CD4-positive, alpha-beta T cell treated with Interleukin-10 for 1 hour (primary cell): ENCODE measurements around the gene FUBP3.

Experiments used
- DNase-seq: peaks from one replicate; pipeline ENCODE4 v3.0.0-alpha.2; 2020

Gene FUBP3

DNA sequence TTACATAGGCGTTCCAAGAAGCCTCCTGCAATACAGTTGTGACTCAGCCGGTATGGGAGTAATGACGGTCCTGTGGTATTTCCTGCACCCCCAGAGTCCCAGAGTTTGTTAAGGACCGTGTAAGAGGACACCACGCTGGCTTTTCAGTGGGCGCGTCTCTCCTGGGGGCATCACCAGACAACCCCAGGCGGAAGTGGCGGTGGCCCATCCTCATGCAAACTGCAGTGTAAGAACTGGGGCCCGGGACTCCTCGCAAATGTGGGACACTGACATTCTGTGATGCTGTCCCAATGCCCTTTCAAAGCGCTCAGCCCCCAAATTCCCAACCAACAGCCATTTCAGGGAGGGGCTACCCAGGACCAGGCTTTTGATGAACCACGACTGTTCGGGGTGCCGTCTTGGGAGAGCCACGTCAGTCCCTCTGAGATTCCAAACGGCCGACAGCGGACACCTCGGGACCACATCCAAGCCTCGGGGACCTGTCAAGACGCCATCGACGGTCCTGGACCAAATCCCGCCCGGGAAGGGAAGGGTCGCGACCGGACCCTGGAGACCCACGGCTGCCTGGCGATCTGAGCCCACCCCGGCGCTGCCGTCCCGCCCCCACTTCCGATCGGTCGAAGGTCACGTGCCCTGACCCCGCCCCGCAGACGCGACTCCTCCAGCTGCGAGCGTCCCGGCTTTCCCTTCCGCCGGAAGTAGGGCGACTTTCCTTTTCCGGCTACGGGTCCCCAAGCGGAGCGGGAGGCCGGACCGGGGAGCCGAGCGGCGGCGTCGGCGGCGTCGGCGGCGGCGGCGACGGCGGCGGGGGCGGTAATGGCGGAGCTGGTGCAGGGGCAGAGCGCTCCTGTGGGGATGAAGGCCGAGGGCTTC is at the start of gene FUBP3:
Gene FUBP3 (plus strand): TSS at position 713 of the 873 bp plus-strand sequence. CDS start 104 bp downstream, at position 817.
- peak; percentile 89 for DNase-seq

DNA sequence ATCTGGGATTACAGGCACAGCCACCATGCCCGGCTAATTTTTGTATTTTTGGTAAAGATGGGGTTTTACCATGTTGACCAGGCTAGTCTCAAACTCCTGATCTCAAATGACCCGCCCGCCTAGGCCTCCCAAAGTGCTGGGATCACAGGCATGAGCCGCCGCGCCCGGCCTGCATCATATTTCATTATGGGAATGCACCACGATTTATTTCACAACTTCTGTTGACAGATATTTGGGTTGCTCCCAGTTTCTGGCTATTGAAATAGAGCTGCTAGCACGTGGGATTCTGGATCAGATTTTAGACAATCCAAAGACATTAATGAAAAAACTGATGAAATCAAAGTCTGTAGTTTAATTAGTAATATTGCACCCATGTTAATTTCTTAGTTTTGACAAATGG is 48.4 kb upstream of the FUBP3 start:
- no peak for DNase-seq

- DNase-seq: no peak
Observed at GRCh38 chr9:130531670-130532069, 47.7 kb upstream of the FUBP3 start.

DNA sequence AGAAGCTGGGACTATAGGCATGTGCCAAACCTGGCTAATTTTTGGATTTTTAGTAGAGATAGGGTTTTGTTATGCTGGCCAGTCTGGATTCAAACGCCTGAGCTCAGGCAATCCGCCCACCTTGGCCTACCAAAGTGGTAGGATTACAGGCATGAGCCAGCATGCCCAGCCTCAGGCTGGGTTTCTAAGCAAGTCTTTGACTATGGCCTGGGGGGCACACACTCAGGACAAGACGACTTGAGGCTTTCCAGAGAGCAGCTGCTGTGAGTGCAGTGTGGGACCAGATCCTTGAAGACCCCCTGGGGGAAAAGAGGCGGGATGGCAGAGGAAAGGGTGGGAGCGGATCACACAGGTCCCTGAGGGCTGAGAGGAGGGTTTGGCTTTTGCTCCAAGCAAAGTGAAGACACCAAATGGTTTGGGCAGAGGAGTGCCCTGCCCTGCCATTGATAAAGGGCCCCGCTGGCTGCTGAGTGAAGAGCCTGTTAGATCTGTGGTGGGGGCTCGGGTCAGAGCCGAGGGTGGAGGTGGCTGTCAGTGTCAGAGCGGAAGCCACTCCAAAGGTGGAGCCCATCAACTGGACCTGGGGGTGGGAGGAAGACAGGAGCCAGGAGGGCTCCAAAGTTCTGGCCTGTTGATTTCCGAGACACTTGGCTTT is 46.8 kb upstream of the FUBP3 start:
- DNase-seq: no peak

- DNase-seq: no peak
Observed at GRCh38 chr9:130535818-130536521, 43.4 kb upstream of the FUBP3 start.

GRCh38 chr9:130536701-130537107 is 42.7 kb upstream of the FUBP3 start:
- DNase-seq: no peak

DNA sequence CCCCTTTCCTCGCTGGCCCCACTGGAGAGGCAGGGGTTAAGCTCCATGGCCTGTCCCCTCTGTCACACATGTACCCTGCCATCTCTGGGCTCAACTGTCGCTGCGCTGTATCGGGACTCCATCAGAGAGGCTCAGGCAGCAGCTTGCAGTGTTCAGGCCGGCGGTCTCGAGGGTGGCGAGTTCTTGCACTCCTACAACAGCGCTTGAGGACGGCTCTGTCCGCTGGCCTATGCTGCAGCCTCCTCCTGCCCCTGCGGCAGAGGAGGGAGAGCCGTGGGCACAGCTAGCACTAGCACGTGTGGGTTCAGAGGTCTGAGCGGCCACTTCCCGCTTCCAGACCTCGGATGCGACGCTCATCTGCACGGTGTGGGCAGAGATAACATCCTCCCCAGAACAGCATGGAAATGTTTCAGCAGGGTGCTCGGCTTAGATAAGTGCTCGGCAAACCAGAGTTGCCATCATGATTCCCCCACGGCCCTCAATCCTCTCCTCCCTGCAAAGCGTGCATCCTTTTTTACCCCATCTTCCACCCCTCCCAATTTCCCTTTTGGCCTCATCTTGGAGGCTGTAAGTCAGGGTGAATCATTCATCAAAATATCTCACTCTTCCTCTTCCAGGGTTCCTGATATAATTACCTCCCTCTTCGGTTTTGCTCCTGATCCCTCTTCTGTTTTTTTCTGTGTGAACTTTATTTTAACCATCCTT is 41.9 kb upstream of the FUBP3 start:
- no peak for DNase-seq

DNA sequence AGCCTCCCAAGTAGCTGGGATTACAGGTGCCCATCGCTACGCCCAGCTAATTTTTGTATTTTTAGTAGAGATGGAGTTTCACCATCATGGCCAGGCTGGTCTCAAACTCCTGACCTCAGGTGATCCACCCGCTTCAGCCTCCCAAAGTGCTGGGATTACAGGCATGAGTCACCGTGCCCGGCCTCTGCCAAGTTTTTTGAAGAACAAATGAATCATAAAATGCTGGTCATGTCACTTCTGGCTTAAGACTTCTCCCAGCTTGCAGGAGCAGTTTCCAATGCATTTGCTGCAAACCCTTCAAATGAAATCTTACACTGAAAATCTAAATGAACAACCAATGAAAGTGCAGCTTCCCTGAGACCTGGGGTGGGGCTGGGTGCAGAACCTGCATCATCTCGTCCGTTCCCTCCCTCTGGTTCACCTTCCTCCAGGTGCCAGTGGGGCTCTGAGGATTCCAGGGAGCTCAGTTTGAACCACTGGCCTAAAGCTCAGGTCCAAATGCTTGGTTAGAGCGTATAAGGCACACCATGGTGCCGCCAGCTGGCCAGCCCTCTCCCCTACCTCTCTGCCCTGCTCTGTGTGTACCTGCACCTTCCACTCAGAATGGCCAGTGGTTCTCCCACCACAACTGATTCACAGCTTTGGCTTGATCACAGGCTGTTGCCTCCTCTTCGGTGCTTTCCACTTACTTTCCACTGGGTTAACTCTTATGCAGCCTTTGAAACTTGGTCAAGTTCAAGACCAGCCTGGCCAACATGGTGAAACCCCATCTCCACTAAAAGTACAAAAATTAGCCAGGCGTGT is 39.8 kb upstream of the FUBP3 start:
- no peak for DNase-seq

DNA sequence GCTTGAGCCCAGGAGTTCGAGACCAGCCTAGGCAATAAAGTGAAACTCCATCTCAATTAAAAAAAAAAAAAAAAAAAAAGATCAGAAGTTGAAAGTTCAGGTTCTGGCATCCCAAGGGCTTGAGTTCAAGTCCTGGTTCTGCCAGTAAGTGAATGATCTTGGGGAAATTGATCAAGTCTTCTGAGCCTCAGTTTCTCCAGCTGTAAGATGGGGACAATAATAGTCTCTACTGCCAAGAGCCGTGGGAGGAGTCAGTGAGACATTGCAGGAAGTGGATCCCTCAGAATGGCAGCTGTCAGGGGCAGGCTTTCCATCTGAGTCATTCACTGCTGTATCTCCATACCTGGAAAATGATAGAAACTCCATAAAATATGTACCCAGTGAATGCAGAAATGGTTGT is 37.8 kb upstream of the FUBP3 start:
- DNase-seq: no peak

GRCh38 chr9:130542038-130542437 is 37.3 kb upstream of the FUBP3 start:
- no peak for DNase-seq

GRCh38 chr9:130542457-130543228 is 36.7 kb upstream of the FUBP3 start:
- no peak for DNase-seq

GRCh38 chr9:130543368-130543767 is 36.0 kb upstream of the FUBP3 start:
- no peak for DNase-seq

DNA sequence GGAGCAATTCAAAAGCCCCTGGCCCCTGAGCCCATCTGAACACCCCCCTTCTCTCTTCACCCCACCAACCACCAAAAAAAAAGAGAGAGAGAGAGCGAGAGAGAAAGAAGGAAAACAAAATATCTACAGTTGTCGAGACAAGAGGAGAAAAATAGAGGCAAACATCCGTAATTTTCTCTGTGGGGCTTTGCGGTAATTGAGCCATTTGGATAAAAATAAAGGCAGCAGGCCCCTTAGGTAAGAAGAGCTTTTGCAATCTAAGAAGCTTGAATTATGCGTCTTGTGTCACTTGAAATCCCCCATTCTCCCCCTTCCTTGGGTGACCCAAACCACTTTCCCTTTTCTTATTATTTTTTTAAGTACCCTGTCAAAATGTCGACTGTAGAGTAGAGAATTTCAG is 35.5 kb upstream of the FUBP3 start:
- DNase-seq: no peak

- DNase-seq: no peak
Observed at GRCh38 chr9:130544364-130544763, 35.0 kb upstream of the FUBP3 start.

DNA sequence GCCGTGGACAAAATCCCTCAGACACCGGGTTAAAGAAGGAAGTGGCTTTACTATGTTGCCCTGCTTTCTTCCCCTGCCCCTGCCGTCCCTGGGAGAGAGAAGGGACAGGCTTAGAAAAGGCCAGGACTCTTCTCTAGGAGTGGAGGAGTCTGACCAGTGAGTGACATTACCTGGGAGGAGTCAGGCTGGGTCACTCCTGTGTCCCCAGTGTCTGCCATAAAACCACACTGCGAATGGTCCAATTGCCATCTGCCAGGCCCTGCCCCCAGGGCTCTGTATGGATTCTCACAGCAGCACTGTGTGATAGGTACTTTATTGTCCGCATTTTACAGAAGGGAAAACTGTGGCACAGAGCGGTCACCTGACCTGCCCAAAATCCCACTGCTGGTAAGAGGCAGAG is 31.3 kb upstream of the FUBP3 start:
- no peak for DNase-seq

DNA sequence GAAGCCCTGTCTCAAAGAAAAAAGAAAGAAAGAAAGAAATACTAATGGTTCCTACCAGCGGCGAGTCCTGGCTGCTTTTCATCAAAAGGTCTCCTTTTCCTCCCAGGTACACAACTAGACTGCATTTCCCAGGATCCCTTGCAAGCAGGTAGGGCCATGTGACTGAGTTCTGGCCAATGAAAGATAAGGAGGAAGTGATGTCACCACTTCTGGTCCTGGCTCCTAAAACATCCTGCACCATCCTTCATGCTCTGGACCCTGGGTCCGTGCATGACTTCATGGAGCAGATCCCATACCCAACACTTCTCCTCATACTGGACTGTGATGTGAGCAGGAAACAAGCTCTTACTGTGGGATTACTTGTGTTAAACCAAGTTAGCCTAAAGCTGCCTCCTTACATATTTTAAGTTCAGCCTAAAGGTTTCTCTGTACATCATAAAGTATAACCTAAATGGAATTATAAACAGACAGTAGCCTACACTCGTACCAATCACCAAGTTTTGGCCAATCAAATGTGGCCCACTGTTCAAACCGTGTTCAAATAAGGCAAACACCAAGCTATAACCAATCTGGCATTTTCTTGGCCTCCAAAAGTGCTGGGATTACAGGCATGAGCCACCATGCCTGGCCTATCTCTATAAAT is 30.2 kb upstream of the FUBP3 start:
- DNase-seq: no peak

DNA sequence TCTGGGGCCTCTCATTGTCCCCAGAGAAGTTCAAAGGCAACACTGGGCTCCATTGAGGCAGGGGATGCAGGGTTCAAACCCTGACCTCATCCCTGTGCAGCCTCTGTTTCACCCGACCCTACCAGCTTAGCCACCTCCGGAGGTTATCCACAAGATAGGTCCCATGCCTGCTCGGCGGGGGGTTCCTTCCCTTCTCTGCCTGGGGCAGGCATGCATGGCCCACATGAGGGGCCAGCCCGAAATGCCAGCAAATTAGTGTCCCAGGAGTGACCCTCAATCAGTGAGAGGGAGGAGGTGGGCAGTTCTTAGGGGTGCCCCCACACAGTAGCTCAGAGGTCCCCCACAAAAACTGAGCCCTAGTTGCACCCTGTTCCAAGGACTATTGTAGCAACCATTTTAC is 24.8 kb upstream of the FUBP3 start:
- DNase-seq: no peak

DNA sequence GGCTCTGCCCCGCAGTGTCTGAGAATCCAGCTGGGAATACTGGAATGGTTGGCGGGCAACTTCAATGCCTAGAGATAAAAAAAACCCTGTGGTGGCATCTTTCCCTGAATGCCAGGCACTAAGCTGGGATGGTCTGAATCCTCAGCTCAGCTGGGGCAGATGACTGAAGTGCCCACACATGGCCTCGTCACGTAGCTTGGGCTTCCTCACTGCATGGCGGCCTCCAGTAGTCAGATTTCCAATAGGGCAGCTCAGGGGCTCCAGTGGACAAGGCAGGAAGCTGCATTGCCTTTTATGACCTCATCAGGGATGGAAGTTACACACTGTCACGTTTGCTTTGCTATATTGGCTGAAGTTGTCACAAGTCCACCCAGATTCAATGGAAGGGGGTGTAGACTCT is 24.3 kb upstream of the FUBP3 start:
- DNase-seq: no peak

DNA sequence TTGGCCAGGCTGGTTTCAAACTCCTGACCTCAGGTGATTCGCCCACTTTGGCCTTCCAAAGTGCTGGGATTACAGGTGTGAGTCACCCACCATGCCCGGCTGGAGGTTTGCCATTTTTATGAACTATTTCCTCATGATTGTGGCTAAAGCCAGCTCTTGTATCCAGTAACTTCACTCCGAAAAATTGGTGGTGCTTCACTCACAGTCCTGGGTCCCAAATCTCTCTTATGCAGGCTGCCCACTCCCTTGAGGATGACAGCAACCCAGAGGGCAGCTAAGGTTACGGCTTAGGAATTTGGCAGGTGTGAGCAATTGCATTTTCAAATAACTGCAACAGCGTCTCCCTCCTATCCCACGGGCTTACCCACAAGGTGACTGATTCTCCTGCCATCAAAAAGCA is 23.4 kb upstream of the FUBP3 start:
- no peak for DNase-seq

DNA sequence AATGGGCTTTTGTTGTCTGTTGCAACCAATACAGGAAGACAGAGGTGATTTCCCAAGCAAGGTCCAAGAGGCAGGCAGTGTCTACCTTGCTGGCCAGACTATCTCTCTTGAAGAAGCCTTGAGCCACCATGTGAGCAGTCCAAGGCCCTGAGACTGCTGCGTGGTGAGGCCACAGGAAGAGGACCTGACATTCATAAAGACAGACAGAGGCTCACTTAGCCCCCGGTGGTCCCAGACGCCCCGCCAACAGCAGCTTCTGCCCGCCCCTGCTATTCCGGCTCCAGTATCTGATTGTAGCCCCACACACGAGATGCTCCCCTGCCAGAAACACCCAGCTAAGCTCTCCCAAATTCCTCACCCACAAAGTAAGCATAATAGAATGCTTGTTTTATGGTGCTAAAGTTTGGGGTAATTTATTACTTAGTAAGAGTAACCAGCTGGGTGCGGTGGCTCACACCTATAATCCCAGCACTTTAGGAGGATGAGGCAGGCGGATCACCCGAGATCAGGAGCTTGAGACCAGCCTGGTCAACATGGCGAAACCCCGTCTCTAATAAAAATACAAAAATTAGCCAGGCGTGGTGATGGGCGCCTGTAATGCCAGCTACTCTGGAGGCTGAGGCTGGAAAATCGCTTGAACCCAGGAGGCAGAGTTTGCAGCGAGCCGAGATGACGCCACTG is 22.8 kb upstream of the FUBP3 start:
- no peak for DNase-seq
